Neural crest cell (in vitro differentiated cells): ENCODE results near the gene ADGRD2. TPM values are rescaled to one million over a fixed set of nuclear protein-coding genes. Genes with fewer than 3 reads are reported as not detected.

ENCODE experiments used
- DNase-seq: peaks from one replicate; pipeline ENCODE4 v3.0.0; 2021; ENCODE audit warnings: low read depth, mixed read lengths, low spot score
- H3K27ac Mint-ChIP-seq: one replicate; pipeline ENCODE4 v1.8.0; 2021; ENCODE audit warnings: mild to moderate bottlenecking, mixed read lengths; ENCODE audit not compliant: unreplicated experiment
- H3K27me3 Mint-ChIP-seq: 2 replicates; pipeline ENCODE4 v1.8.0; 2021; ENCODE audit warnings: low read depth, mild to moderate bottlenecking, mixed read lengths
- H3K36me3 Mint-ChIP-seq: 2 replicates; pipeline ENCODE4 v1.8.0; 2021; ENCODE audit warnings: low read depth, mild to moderate bottlenecking, mixed read lengths
- H3K4me1 Mint-ChIP-seq: 2 replicates; pipeline ENCODE4 v1.8.0; 2021; ENCODE audit warnings: mixed read lengths
- H3K4me3 Mint-ChIP-seq: one replicate; pipeline ENCODE4 v1.8.0; 2021; ENCODE audit warnings: mild to moderate bottlenecking, mixed read lengths
- H3K9me3 Mint-ChIP-seq: 2 replicates; pipeline ENCODE4 v1.8.0; 2021; ENCODE audit warnings: mixed read lengths
- CTCF ChIP-seq: fragments of 200-600 bp; sonication (generic); conservative IDR thresholded peaks from 2 replicates; pipeline ENCODE4 v1.5.0; 2021; ENCODE audit warnings: antibody characterized with exemption, mild to moderate bottlenecking
- total RNA-seq: library from RNA; stranded (reverse); gene quantifications from 2 replicates; pipeline ENCODE4 v1.2.1, GENCODE V29; 2021

Gene ADGRD2
- total RNA-seq, 1 donor from 2014 or later, result 0.44 TPM

DNA sequence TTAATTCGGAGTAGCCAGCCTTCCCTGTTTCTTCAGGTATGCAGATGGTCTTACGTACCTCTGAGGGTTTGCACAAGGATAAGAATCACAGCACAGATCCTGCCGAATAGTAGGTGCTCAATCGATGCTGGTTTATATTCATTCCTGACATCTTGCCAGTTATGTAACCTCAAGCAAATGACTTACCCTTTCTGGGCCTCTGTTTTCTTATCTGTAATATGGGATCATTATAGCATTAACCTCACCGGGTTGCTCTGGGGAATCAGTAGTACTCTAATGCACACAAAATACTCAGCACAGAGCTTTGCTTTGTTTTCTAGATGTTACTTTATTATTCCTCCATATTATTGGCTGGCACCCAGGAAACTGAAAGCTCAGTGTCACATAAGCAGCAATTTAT lies 64.6 kb downstream of the ADGRD2 start:
- no peak overlapping the region for H3K4me3 Mint-ChIP-seq
- peaks cover 6% of the 10 kb centered on the region for H3K36me3 Mint-ChIP-seq
- TF ChIP-seq CTCF, result no peak
- no peak for DNase-seq
- no peak overlapping the region for H3K27ac Mint-ChIP-seq
- peaks cover 21% of the 10 kb centered on the region for H3K4me1 Mint-ChIP-seq
- H3K9me3 Mint-ChIP-seq, result no peaks in the 10 kb centered on the region
- peaks cover 10% of the 10 kb centered on the region for H3K27me3 Mint-ChIP-seq

- Mint-ChIP-seq H3K9me3 (no peaks in the 10 kb centered on the region), H3K4me3 (no peak overlapping the region), H3K36me3 (peaks cover 8% of the 10 kb centered on the region)
Observed at GRCh38 chr9:124517600-124517999, 67.3 kb downstream of the ADGRD2 start.

GRCh38 chr9:124518116-124518515 lies 67.9 kb downstream of the ADGRD2 start:
- TF ChIP-seq CTCF, result no peak
- Mint-ChIP-seq H3K27ac (no peak overlapping the region), H3K4me1 (peaks cover 20% of the 10 kb centered on the region), H3K4me3 (no peak overlapping the region), H3K27me3 (peaks cover 2% of the 10 kb centered on the region), H3K9me3 (no peaks in the 10 kb centered on the region), H3K36me3 (peaks cover 8% of the 10 kb centered on the region)
- no peak for DNase-seq

More at GRCh38 chr9:124517600-124517999, 67.3 kb downstream of the ADGRD2 start:
- no peak for TF ChIP-seq CTCF
- no peak for DNase-seq
- H3K27ac Mint-ChIP-seq, result no peak overlapping the region
- peaks cover 23% of the 10 kb centered on the region for H3K4me1 Mint-ChIP-seq
- H3K27me3 Mint-ChIP-seq, result peaks cover 4% of the 10 kb centered on the region

- H3K27ac Mint-ChIP-seq, result peak overlapping the region; percentile 93
- H3K9me3 Mint-ChIP-seq, result no peaks in the 10 kb centered on the region
- TF ChIP-seq CTCF, result no peak
- H3K27me3 Mint-ChIP-seq, result no peaks in the 10 kb centered on the region
- H3K4me1 Mint-ChIP-seq, result peaks cover 17% of the 10 kb centered on the region
- H3K4me3 Mint-ChIP-seq, result peak overlapping the region; percentile 65
- DNase-seq, result no peak
- H3K36me3 Mint-ChIP-seq, result peaks cover 8% of the 10 kb centered on the region
Observed at GRCh38 chr9:124520206-124520596, 70.0 kb downstream of the ADGRD2 start.

DNA sequence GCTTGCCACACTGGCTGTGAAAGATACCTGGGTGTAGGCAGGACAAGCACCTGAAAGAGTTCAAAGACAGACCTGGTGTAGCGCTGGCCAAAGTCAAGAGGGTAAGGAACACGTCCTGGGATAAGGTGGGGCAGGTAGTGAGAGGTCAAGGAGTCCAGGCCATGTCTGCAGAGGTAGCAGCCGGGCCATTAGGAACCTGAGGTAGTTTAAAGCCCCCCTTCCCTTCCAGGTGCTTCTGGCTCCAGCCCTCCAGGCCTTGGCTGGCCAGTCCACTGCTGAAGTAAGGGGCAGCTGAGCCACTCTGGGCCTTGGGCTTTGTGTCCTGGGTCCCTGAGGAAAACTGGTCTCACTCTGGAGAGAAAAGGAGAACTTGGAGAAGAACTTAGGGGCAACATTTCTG lies 70.9 kb downstream of the ADGRD2 start:
- H3K9me3 Mint-ChIP-seq, result no peaks in the 10 kb centered on the region
- peaks cover 8% of the 10 kb centered on the region for H3K36me3 Mint-ChIP-seq
- no peak overlapping the region for H3K27ac Mint-ChIP-seq
- no peak for DNase-seq
- H3K4me3 Mint-ChIP-seq, result no peak overlapping the region
- H3K27me3 Mint-ChIP-seq, result no peaks in the 10 kb centered on the region
- no peak for TF ChIP-seq CTCF
- H3K4me1 Mint-ChIP-seq, result peaks cover 17% of the 10 kb centered on the region
